H9 (cell line): ENCODE results near the gene FAM24A. TPM values are rescaled to one million over a fixed set of nuclear protein-coding genes. Genes with fewer than 3 reads are reported as not detected.

ENCODE experiments used
- DNase-seq: peaks from one replicate; pipeline ENCODE4 v3.0.0-alpha.2; 2017
- H2AFZ ChIP-seq: one replicate; pipeline ENCODE4 v1.6.1; 2013; ENCODE audit warnings: mild to moderate bottlenecking, low read length, control low read depth, moderate library complexity
- H2AK5ac ChIP-seq: 2 replicates; pipeline ENCODE4 v1.6.1; 2013; ENCODE audit warnings: low read length, control low read depth, mixed read lengths; ENCODE audit not compliant: insufficient read length
- H2BK120ac ChIP-seq: one replicate; pipeline ENCODE4 v1.6.1; 2013; ENCODE audit warnings: low read depth, mild to moderate bottlenecking, low read length, control low read depth, inconsistent platforms; ENCODE audit not compliant: poor library complexity, severe bottlenecking
- H2BK12ac ChIP-seq: 2 replicates; pipeline ENCODE4 v1.6.1; 2013; ENCODE audit warnings: low read length, control low read depth, mixed read lengths, low read depth; ENCODE audit not compliant: insufficient read length
- H2BK15ac ChIP-seq: 2 replicates; pipeline ENCODE4 v1.6.1; 2013; ENCODE audit warnings: low read depth, low read length, control low read depth
- H2BK20ac ChIP-seq: one replicate; pipeline ENCODE4 v1.6.1; 2013; ENCODE audit warnings: low read depth, mild to moderate bottlenecking, low read length, control low read depth, inconsistent platforms; ENCODE audit not compliant: poor library complexity, severe bottlenecking
- H2BK5ac ChIP-seq: 2 replicates; pipeline ENCODE4 v1.6.1; 2013; ENCODE audit warnings: low read length, control low read depth, mixed read lengths; ENCODE audit not compliant: insufficient read length
- H3K14ac ChIP-seq: 2 replicates; pipeline ENCODE4 v1.6.1; 2013; ENCODE audit warnings: low read length, control low read depth; ENCODE audit not compliant: insufficient read depth
- H3K18ac ChIP-seq: 2 replicates; pipeline ENCODE4 v1.6.1; 2013; ENCODE audit warnings: low read depth, mild to moderate bottlenecking, mixed read lengths, low read length, control low read depth; ENCODE audit not compliant: insufficient read length
- H3K23ac ChIP-seq: 2 replicates; pipeline ENCODE4 v1.6.1; 2013; ENCODE audit warnings: low read length, control low read depth, mixed read lengths, low read depth; ENCODE audit not compliant: insufficient read length
- H3K23me2 ChIP-seq: 2 replicates; pipeline ENCODE4 v1.6.1; 2013; ENCODE audit warnings: low read depth, mild to moderate bottlenecking, mixed read lengths, low read length, control low read depth; ENCODE audit not compliant: insufficient read length, poor library complexity, severe bottlenecking
- H3K27ac ChIP-seq: 2 replicates; pipeline ENCODE4 v1.5.1; 2013; ENCODE audit warnings: low read length, control low read depth, mixed read lengths, low read depth; ENCODE audit not compliant: insufficient read length
- H3K27me3 ChIP-seq: 2 replicates; pipeline ENCODE4 v1.6.1; 2013; ENCODE audit warnings: low read length, control low read depth, inconsistent platforms; ENCODE audit not compliant: insufficient read depth
- H3K4ac ChIP-seq: 2 replicates; pipeline ENCODE4 v1.6.1; 2013; ENCODE audit warnings: low read depth, mild to moderate bottlenecking, control low read depth, inconsistent platforms, low read length, moderate library complexity
- H3K4me1 ChIP-seq: 2 replicates; pipeline ENCODE4 v1.6.1; 2013; ENCODE audit warnings: low read length, control low read depth, inconsistent platforms; ENCODE audit not compliant: insufficient read depth
- H3K4me2 ChIP-seq: 2 replicates; pipeline ENCODE4 v1.6.1; 2013; ENCODE audit warnings: low read length, control low read depth, mixed read lengths; ENCODE audit not compliant: insufficient read length, insufficient read depth
- H3K56ac ChIP-seq: 2 replicates; pipeline ENCODE4 v1.6.1; 2013; ENCODE audit warnings: low read depth, mild to moderate bottlenecking, mixed read lengths, low read length, control low read depth; ENCODE audit not compliant: insufficient read length
- H3K79me1 ChIP-seq: 2 replicates; pipeline ENCODE4 v1.6.1; 2013; ENCODE audit warnings: low read depth, mild to moderate bottlenecking, moderate library complexity, low read length, control low read depth, inconsistent platforms; ENCODE audit not compliant: insufficient read depth, poor library complexity, severe bottlenecking
- H3K79me2 ChIP-seq: 2 replicates; pipeline ENCODE4 v1.6.1; 2013; ENCODE audit warnings: low read length, control low read depth, inconsistent platforms; ENCODE audit not compliant: insufficient read depth
- H3K9ac ChIP-seq: 2 replicates; pipeline ENCODE4 v1.6.1; 2013; ENCODE audit warnings: low read length, control low read depth, mixed read lengths; ENCODE audit not compliant: insufficient read length; ENCODE audit errors: extremely low read depth
- H3K9me3 ChIP-seq: one replicate; pipeline ENCODE4 v1.6.1; 2013; ENCODE audit warnings: low read depth, low read length, inconsistent platforms; ENCODE audit not compliant: control insufficient read depth
- H3T11ph ChIP-seq: one replicate; pipeline ENCODE4 v1.6.1; 2013; ENCODE audit warnings: mild to moderate bottlenecking, low read length, control low read depth, inconsistent platforms
- H4K20me1 ChIP-seq: one replicate; pipeline ENCODE4 v1.6.1; 2013; ENCODE audit not compliant: control insufficient read depth, insufficient read length, insufficient read depth
- H4K5ac ChIP-seq: 2 replicates; pipeline ENCODE4 v1.6.1; 2013; ENCODE audit warnings: low read depth, mild to moderate bottlenecking, mixed read lengths, low read length, control low read depth; ENCODE audit not compliant: insufficient read length
- H4K8ac ChIP-seq: replicated peaks from 2 replicates; pipeline ENCODE4 v1.6.1; 2013; ENCODE audit warnings: low read length, control low read depth, mixed read lengths, low read depth; ENCODE audit not compliant: insufficient read length
- H4K91ac ChIP-seq: 2 replicates; pipeline ENCODE4 v1.6.1; 2013; ENCODE audit warnings: low read depth, mild to moderate bottlenecking, moderate library complexity, mixed read lengths, low read length, control low read depth; ENCODE audit not compliant: insufficient read length
- H3K27ac Mint-ChIP-seq, 3 experiments: 2 replicates in 2 of 3; 3 replicates in 1 of 3; pipeline ENCODE4 v1.8.0; 2020 to 2021; ENCODE audit warnings: mixed read lengths in 3 of 3, mild to moderate bottlenecking in 1 of 3, moderate library complexity in 1 of 3
- H3K27me3 Mint-ChIP-seq: 2 replicates; pipeline ENCODE4 v1.8.0; 2021; ENCODE audit warnings: low read depth, mild to moderate bottlenecking, moderate library complexity, mixed read lengths
- H3K36me3 Mint-ChIP-seq, 3 experiments: 2 replicates in 2 of 3; 3 replicates in 1 of 3; pipeline ENCODE4 v1.8.0; 2020 to 2021; ENCODE audit warnings: low read depth in 3 of 3, mixed read lengths in 3 of 3; ENCODE audit not compliant: insufficient read depth in 1 of 3
- H3K4me1 Mint-ChIP-seq, 2 experiments: 2 replicates each; pipeline ENCODE4 v1.8.0; 2020; ENCODE audit warnings: mixed read lengths in 2 of 2
- H3K4me3 Mint-ChIP-seq, 2 experiments: 2 replicates in 1 of 2; 3 replicates in 1 of 2; pipeline ENCODE4 v1.8.0; 2020 to 2021; ENCODE audit warnings: mild to moderate bottlenecking in 2 of 2, mixed read lengths in 2 of 2, moderate library complexity in 1 of 2
- H3K9me3 Mint-ChIP-seq, 2 experiments: 2 replicates in 1 of 2; 3 replicates in 1 of 2; pipeline ENCODE4 v1.8.0; 2020; ENCODE audit warnings: mild to moderate bottlenecking in 2 of 2, mixed read lengths in 2 of 2, moderate library complexity in 1 of 2
- WGBS: extraction: QIAGEN DNeasy Blood & Tissue Kit; methylation state at CpG from one replicate; pipeline ENCODE4 v1.1.7; 2013; ENCODE audit warnings: missing lambda C conversion rate, low lambda C conversion rate, mixed read lengths; ENCODE audit not compliant: insufficient read length; ENCODE audit errors: extremely low coverage; 5-methylcytosine and 5-hydroxymethylcytosine counted together
- total RNA-seq: library from RNA; stranded (reverse); gene quantifications from 2 replicates; pipeline ENCODE4 v1.2.1, GENCODE V29; 2021
- TF ChIP-seq, protein P1 (sequence below): fragments of 200-600 bp; sonication (generic); conservative IDR thresholded peaks from 3 replicates; pipeline ENCODE4 v1.8.0; 2021; ENCODE audit warnings: antibody characterized with exemption, mild to moderate bottlenecking

Gene FAM24A
- total RNA-seq, 1 experiment from 2014 or later, result not detected

DNA sequence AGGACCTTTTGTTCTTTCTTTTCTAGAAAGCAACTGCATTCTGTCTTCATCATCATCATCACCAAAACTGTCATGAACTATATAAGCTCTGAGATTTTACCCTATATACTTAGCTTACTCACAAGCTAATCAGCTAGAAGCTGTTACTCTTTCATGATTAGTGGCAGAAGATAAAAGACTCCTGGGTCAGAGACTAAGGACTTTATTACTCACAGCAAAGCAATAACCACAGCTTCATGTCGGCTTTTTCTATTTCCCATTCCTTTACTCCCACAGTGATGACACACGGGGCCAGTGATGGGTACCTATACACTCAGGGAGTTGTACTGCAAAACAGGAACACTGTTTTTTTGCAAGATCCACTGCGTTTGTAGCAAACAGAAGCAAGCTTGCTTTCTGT, 52.0 kb downstream of the FAM24A start:
- Mint-ChIP-seq H3K4me3 (no peak overlapping the region), H3K36me3 (peaks cover 10 to 35% (median 15%) of the 10 kb centered on the region in 3 experiments), H3K27ac (no peak overlapping the region), H3K27me3 (peaks cover 29% of the 10 kb centered on the region), H3K4me1 (no peaks in the 10 kb centered on the region), H3K9me3 (peaks cover 27 to 37% of the 10 kb centered on the region in 2 experiments)
- no peak overlapping the region for H4K5ac ChIP-seq
- no peak overlapping the region for H3K4me2 ChIP-seq
- no peak overlapping the region for H3K9ac ChIP-seq
- no peak overlapping the region for H3K14ac ChIP-seq
- H3K9me3 ChIP-seq, result peaks cover 5% of the 10 kb centered on the region
- no peaks in the 10 kb centered on the region for H3K79me1 ChIP-seq
- H3K18ac ChIP-seq, result no peak overlapping the region
- H4K20me1 ChIP-seq, result no peaks in the 10 kb centered on the region
- WGBS, result no CpG with 5 or more reads among the region's 3 CpGs
- no peak overlapping the region for H2AFZ ChIP-seq
- no peak overlapping the region for H2BK12ac ChIP-seq
- H4K91ac ChIP-seq, result no peak overlapping the region
- H3K23me2 ChIP-seq, result no peaks in the 10 kb centered on the region
- H2AK5ac ChIP-seq, result no peak overlapping the region
- H3K79me2 ChIP-seq, result no peaks in the 10 kb centered on the region
- H3T11ph ChIP-seq, result no peak overlapping the region
- H4K8ac ChIP-seq, result no peak overlapping the region
- no peak overlapping the region for H2BK20ac ChIP-seq
- H2BK5ac ChIP-seq, result no peak overlapping the region
- H3K27ac ChIP-seq, result no peak overlapping the region
- no peaks in the 10 kb centered on the region for H3K27me3 ChIP-seq
- H3K4ac ChIP-seq, result no peak overlapping the region
- H3K23ac ChIP-seq, result no peak overlapping the region
- TF ChIP-seq, protein P1, sequence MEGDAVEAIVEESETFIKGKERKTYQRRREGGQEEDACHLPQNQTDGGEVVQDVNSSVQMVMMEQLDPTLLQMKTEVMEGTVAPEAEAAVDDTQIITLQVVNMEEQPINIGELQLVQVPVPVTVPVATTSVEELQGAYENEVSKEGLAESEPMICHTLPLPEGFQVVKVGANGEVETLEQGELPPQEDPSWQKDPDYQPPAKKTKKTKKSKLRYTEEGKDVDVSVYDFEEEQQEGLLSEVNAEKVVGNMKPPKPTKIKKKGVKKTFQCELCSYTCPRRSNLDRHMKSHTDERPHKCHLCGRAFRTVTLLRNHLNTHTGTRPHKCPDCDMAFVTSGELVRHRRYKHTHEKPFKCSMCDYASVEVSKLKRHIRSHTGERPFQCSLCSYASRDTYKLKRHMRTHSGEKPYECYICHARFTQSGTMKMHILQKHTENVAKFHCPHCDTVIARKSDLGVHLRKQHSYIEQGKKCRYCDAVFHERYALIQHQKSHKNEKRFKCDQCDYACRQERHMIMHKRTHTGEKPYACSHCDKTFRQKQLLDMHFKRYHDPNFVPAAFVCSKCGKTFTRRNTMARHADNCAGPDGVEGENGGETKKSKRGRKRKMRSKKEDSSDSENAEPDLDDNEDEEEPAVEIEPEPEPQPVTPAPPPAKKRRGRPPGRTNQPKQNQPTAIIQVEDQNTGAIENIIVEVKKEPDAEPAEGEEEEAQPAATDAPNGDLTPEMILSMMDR, result no peak
- no peak overlapping the region for H3K56ac ChIP-seq
- no peak overlapping the region for H2BK15ac ChIP-seq
- no peak for DNase-seq
- no peaks in the 10 kb centered on the region for H3K4me1 ChIP-seq
- no peak overlapping the region for H2BK120ac ChIP-seq

Other genes starting within 250 kb of the FAM24A start
- not detected in 2 replicates for gene C10orf120, start 210.8 kb upstream of the FAM24A start, total RNA-seq
- gene CUZD1, start 64.8 kb upstream of the FAM24A start, total RNA-seq, result 17.2 and 19.4 TPM in 2 replicates
- not detected in 2 replicates for gene FAM24B, start 31.0 kb upstream of the FAM24A start, total RNA-seq
- 10.9 and 11.7 TPM in 2 replicates for gene C10orf88, start 43.6 kb downstream of the FAM24A start, total RNA-seq
- 8.0 and 8.7 TPM in 2 replicates for gene PSTK, start 69.8 kb downstream of the FAM24A start, total RNA-seq
- 12.5 and 14.3 TPM in 2 replicates for gene IKZF5, start 98.2 kb downstream of the FAM24A start, total RNA-seq
- 31.1 and 35.1 TPM in 2 replicates for gene ACADSB, start 98.4 kb downstream of the FAM24A start, total RNA-seq
- 0.20 TPM in 1 of 2 replicates, not detected in the other for gene HMX3, start 225.4 kb downstream of the FAM24A start, total RNA-seq
- gene HMX2, start 237.5 kb downstream of the FAM24A start, total RNA-seq, result 0.35 and 0.46 TPM in 2 replicates
- 188 and 200 TPM in 2 replicates for gene BUB3, start 243.8 kb downstream of the FAM24A start, total RNA-seq